Measurements from ENCODE around the gene CCDC154. TPM values are rescaled to one million over a fixed set of nuclear protein-coding genes. Genes with fewer than 3 reads are reported as not detected.

Gene CCDC154
- total and polyA plus RNA-seq, 10 of the 15 experiments (the other 5 are each of a cell fraction or from before 2014, with no cell fraction given), result 0.06 to 0.26 (median 0.25) TPM; not detected in 7

DNA sequence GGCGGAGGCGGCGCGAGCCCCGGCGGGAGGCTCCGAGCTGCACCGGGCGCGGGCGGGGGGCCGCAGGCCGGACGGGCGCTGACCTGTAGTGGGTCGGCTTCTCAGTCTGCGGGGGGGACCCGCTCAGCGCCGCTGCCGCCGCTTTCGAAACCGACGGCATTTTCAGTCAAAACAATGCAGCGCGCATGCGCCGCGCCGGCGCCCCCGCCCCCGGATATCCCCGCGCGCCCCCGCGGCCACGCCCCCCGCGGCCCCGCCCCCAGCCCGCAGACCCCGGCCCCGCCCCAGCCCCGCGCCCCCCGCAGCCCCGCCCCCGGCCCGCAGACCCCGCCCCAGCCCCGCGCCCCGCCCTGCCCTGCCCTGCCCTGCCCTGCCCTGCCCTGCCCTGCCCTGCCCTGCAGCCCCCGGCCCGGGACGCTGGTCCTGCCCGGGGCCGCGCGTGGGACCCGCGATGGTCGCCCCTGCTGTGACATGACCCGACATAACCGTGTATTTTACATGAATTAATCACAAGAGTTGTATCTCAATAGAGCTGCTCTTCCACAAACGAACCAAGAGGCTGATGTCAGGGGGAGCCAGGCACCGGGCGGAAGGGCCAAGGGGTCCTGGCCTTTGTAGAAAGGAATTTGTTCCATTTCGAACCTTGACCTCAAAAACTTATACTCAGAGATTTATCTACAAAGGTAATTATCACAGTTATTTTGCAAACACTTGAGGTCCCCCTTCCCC lies 29.7 kb downstream of the CCDC154 start, which contains the start of gene UNKL (continued):
- TF ChIP-seq ZNF687 (IDR thresholded peaks at IDR 0.05) (0 out of 2 replicates have a peak, but pooled peaks have one; percentile 25), NR2C1 (IDR thresholded peaks at IDR 0.05) (no peak), TARDBP (IDR thresholded peaks at IDR 0.05; ENCODE audit: borderline replicate concordance) (no peak), USF2 (IDR thresholded peaks at IDR 0.05; ENCODE audit: borderline replicate concordance, low read depth, low read length) (no peak), NBN (IDR thresholded peaks at IDR 0.05) (no peak)
- TF ChIP-seq, protein P1, sequence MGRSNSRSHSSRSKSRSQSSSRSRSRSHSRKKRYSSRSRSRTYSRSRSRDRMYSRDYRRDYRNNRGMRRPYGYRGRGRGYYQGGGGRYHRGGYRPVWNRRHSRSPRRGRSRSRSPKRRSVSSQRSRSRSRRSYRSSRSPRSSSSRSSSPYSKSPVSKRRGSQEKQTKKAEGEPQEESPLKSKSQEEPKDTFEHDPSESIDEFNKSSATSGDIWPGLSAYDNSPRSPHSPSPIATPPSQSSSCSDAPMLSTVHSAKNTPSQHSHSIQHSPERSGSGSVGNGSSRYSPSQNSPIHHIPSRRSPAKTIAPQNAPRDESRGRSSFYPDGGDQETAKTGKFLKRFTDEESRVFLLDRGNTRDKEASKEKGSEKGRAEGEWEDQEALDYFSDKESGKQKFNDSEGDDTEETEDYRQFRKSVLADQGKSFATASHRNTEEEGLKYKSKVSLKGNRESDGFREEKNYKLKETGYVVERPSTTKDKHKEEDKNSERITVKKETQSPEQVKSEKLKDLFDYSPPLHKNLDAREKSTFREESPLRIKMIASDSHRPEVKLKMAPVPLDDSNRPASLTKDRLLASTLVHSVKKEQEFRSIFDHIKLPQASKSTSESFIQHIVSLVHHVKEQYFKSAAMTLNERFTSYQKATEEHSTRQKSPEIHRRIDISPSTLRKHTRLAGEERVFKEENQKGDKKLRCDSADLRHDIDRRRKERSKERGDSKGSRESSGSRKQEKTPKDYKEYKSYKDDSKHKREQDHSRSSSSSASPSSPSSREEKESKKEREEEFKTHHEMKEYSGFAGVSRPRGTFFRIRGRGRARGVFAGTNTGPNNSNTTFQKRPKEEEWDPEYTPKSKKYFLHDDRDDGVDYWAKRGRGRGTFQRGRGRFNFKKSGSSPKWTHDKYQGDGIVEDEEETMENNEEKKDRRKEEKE (IDR thresholded peaks at IDR 0.05), result no peak
- TF ChIP-seq, protein P2, sequence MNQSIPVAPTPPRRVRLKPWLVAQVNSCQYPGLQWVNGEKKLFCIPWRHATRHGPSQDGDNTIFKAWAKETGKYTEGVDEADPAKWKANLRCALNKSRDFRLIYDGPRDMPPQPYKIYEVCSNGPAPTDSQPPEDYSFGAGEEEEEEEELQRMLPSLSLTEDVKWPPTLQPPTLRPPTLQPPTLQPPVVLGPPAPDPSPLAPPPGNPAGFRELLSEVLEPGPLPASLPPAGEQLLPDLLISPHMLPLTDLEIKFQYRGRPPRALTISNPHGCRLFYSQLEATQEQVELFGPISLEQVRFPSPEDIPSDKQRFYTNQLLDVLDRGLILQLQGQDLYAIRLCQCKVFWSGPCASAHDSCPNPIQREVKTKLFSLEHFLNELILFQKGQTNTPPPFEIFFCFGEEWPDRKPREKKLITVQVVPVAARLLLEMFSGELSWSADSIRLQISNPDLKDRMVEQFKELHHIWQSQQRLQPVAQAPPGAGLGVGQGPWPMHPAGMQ (IDR thresholded peaks at IDR 0.05; ENCODE audit: borderline replicate concordance), result no peak
- TF ChIP-seq, protein P3, sequence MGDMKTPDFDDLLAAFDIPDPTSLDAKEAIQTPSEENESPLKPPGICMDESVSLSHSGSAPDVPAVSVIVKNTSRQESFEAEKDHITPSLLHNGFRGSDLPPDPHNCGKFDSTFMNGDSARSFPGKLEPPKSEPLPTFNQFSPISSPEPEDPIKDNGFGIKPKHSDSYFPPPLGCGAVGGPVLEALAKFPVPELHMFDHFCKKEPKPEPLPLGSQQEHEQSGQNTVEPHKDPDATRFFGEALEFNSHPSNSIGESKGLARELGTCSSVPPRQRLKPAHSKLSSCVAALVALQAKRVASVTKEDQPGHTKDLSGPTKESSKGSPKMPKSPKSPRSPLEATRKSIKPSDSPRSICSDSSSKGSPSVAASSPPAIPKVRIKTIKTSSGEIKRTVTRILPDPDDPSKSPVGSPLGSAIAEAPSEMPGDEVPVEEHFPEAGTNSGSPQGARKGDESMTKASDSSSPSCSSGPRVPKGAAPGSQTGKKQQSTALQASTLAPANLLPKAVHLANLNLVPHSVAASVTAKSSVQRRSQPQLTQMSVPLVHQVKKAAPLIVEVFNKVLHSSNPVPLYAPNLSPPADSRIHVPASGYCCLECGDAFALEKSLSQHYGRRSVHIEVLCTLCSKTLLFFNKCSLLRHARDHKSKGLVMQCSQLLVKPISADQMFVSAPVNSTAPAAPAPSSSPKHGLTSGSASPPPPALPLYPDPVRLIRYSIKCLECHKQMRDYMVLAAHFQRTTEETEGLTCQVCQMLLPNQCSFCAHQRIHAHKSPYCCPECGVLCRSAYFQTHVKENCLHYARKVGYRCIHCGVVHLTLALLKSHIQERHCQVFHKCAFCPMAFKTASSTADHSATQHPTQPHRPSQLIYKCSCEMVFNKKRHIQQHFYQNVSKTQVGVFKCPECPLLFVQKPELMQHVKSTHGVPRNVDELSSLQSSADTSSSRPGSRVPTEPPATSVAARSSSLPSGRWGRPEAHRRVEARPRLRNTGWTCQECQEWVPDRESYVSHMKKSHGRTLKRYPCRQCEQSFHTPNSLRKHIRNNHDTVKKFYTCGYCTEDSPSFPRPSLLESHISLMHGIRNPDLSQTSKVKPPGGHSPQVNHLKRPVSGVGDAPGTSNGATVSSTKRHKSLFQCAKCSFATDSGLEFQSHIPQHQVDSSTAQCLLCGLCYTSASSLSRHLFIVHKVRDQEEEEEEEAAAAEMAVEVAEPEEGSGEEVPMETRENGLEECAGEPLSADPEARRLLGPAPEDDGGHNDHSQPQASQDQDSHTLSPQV (IDR thresholded peaks at IDR 0.05), result no peak

Measured in GM12878 (cell line).